HG03521 (cell line): Measurements from ENCODE around the gene CHMP6.

ENCODE experiments used
- ATAC-seq: cut with Tn5 transposase; IDR thresholded peaks from one replicate; pipeline ENCODE4 v1.9.1; 2021; ENCODE audit warnings: mild to moderate bottlenecking, moderate library complexity; ENCODE audit not compliant: unreplicated experiment

Gene CHMP6

DNA sequence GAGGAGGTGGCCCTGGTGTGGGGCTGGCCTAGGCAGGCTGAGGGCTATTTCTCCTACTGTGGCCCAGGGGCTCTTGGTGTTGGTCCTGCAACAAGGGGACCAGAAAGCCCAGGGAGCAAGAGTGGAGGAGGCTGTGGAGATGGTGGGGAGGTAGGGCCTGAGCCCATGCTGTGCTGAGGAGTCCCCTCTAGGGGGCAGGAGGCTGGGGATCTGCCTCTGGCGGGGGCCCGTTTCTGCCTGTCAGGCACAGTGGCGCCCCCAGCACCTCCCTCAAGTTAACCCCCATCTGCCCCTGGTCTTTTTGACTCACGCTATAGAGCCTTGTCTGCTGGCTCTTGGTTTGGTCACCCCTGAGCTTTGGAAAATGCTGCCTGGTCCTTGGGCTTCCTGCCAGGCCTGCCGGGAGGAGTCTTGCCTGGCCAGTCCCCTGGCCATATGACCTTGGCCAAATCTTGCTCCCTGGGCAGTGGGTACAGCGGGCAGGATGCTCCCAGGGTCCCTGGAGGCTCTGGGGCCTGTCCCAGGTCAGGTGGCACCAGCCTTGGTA is 49.2 kb downstream of the CHMP6 start:
- ATAC-seq: no peak

DNA sequence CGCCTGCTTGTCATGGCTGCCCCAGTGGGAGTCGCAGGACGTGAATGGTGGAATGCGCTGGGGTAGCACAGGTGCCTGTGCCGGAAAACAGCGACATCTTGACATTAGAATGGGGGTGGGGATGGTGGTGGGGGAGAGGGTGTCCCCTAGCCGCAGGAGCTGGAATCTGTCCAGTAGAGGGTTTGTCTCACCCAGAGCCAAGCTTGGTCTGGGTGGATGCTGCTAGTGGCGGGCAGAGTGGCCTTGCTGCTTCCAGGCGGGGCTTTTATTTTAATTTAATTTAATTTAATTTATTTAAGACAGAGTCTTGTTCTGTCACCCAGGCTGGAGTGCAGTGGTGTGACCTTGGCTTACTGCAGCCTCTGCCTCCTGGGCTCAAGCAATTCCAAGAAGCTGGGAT is 51.0 kb downstream of the CHMP6 start:
- ATAC-seq: no peak

DNA sequence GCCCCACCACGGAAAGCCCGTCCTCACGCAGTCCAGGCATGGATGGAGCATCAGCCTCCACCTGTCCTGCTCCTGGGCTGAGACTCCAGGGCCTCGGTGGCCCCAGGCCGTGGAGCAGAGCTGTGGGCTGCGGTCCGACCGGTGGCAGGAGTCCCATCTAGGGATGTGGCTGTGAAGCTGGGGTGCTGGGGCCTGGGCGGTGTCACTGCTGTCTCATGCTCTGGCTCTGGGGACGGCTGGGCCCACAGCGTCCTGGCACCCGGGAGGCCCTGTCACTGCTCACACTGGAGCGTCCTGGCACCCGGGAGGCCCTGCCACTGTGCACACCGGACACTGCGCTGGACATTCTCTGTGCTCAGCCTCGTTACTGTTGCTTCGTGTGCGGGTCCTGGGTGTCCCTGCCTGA is 51.7 kb downstream of the CHMP6 start:
- no peak for ATAC-seq

DNA sequence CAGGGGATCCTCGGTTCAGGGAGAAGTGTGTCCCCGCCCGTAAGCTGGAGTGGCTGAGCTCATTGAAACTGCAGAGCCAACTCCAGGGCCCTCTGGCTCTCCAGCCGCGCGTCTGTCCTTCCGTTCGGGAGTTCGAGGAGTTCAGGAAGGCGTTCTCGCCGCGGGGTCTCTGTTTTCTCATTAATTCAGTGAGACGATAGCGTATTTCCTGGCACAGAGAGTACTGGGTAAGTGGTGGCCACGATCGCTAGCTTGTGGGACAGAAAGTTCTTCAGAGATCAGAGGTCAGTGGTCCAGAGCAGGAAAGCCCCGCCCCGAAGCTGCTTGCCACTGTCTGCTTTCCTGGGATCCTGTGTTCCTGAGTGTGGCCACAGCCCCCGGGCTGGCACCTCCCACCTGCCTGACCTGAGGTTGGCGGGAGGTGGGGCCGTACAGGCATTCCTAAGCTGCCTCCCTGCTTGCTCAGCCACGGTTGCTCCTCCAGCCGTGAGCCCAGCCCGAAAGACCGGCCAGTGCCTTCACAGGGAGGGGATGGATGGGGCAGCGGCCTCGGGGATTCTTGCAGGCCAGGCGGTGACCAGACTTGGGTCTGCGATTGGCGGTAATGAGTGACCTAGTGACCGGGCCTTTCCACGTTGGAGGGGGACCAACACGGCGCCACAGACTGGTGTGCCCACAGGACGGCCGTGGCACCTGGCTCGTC is 52.2 kb downstream of the CHMP6 start:
- no peak for ATAC-seq

DNA sequence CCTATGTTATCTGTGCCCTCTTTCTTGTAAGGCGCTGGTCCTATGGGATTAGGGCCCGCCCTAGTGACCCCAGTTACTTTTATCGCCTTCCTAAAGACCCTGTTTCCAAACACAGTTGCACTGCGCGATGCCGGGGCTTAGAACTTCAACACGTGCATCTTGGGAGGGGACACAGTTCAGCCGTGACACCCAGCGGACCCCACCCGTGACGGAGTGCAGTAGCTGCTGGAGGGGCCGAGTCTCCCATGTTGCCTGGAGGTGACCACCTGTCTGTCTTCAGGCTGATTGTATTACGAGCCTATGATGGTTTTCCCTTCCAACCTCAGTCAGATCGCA is 52.8 kb downstream of the CHMP6 start:
- ATAC-seq: no peak

DNA sequence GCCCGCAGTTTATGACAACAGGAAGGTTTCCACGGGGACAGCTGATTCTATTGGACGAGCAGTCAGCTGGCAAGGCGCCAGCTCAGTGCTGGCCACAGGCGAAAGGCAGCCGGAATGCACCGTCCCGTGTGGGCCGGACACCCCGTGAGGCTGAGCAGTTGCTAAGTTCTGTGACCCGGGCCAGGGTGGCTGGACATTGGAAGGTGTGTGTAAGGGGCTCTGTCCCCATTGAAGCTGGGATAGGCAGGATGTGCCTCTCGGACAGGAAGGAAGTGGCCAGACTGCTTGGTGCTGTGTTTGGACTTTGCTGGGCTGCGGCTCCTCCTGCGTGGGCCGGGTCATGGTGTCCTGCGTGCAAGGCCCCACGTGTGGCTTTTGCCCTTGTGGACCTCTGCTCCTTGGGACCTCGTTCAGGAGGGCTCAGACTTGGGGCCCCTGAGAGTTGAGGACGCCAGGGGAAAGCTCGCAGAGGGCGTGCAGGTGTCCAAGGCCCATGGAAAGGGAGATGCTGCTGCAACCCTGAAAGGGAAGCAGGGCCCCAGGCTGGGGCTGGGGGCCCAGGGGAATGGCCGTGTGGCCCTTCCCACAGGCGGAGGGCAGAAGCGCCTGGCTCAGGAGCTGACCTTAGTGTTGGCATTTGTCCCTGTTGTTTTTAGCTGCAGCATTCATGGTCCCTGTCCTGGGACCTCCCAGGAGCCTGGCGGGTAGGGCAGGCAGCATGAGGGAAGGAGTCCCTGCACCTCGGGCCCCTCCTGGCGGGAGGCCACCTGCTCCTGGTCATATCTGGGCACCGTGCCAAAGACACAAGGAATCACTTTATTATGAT is 53.3 kb downstream of the CHMP6 start:
- no peak for ATAC-seq

DNA sequence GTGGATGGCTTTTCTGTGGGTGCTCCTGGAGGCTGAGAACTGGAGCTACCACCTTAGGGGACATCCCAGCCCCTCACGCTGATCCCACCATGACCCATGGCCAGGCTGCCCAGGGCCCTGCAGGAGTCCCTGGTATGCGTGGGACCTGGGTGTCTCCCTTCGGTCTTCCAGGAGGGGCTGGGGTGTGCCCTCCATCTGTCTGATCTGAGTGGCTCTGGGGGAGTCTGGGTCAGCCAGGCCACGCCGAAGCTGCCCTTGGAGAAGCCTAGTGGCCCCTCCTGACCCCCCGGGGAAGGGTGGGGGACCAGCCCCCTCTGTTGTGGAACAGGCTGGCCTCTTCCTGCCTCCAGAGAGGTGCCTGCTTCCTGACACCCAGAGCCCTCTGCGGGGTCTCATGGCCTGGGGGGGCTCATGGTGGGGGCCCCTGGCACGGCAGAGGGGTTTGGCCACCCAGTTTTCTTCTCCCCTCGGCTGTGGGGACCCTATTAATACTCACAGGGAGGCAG is 54.0 kb downstream of the CHMP6 start:
- ATAC-seq: no peak

DNA sequence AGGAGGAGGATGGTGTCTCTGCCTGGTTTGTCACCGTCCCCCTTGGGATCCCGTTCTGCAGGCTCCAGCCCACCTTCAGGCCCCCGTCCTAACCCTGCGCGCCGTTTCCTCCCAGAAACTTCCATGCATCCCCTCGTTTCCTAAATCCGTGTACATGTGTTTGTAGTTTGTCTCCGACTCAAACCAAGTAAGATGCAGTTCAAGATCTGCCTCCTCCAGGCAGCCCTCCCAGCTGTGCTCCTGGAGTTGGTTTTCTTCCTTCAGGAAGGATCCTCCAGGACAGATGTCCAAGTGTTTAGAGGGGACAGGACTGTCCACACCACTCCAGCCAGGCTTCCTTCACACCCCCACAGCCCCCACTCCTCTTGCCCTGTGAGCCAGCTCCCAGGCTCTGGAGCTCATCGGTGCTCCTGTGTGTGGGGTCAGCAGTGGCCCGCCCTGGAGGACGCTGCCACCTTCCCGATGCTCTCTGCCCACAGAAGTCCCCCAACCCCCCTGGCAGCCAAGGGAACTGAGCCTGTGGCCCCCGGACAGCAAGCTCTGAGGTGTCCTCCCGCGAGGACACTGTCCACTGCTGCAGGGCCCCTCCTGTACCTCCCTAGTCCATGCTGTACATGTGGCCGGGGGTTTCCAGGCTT is 54.6 kb downstream of the CHMP6 start:
- ATAC-seq: no peak

DNA sequence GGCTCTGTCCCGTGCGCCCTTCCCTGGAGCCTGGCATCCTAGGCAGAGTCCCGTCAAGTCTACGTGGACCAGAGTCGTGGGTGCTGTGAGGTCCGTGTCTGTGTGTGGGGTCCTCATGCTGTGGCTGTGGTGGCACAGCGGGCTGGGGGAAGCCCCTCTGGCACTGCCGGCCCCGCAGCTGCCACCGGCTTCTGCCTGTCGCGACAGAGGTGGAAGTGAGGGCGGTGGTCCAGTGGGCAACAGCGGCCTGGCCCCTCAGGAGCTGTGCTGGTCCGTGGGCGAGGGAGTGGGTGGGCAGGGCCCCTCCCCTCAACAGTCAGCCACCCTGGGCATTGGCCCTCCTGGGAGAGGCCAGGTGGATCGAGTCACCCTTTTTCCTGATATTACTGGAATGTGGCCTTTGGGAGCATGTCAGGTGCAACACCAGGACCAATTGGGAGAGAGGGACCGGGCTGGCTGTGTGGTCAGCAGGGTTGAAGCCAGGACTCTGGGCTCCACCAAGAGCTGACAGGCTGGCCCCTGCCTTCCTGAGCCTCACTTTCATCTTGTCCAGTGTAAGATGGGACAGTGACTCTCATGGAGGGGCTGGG is 55.2 kb downstream of the CHMP6 start:
- ATAC-seq: no peak

DNA sequence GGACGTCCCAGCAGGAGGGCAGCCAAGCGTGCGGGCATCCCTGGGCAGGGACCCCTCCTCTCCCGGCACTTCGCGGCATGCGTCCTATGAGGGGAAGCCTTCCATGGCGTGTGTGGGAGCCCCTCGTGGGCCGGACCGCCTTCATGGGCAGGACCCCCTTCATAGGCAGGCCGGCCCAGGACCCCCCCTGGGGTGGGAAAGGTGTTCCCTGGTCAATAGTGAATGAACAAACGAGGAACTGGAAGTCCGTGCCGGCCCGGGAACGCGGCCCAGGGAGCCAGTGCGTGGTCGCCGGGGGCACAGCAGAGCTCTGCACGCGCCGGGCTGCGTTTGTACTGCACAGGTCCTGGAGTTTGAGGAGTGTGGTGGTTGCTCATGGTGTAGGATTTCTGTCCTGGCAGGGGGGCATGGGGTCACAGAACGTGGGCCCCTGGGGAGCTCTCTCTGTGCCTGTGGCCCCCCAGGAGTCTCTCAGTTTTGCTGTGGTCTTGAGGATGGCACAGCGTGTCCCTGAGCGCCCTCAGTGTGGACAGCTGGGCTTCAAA is 57.3 kb downstream of the CHMP6 start:
- no peak for ATAC-seq

DNA sequence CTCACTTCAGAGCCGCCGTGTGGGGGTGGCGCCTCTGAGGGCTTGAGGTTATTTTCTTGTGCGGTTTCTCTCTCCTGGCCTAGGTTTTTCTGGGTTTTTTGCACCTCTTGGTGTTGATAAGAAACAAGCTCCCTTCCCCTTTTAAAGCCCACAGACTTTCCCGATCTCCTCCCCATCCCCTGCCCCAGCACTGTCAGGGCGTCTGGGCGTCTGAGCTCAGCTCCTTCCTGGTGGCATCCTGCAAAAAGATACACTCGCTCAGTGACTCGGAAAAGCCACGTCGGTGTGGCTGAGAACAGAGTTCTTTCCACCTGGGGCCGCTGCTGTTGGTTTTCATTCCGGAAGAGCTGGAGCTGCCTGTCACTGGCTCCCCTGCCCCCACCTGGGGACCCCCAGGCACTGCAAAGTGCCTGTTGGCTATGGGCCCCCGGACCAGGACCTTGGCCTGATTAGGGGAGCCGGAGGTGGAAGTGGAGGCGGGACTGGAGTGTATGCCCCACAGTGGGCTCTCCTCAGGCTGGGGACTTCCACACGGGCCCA is 57.8 kb downstream of the CHMP6 start:
- no peak for ATAC-seq
